Liver (tissue), 9 donors: ENCODE measurements around the gene ST3GAL3. TPM values are rescaled to one million over a fixed set of nuclear protein-coding genes. Genes with fewer than 3 reads are reported as not detected.
A peak's percentile ranks its signal among the peaks of the same experiment; 100 is the strongest.

ENCODE experiments used
- DNase-seq: peaks from one replicate; pipeline ENCODE4 v3.0.0-alpha.2; 2017; ENCODE audit warnings: low spot score
- H3K27ac ChIP-seq, 2 donors: one replicate each; pipeline ENCODE4 v1.7.0; 2013; ENCODE audit warnings: inconsistent platforms in 2 of 2, low read length in 2 of 2, control low read depth in 1 of 2, low read depth in 1 of 2, mild to moderate bottlenecking in 1 of 2
- H3K27me3 ChIP-seq, 4 donors: one replicate each; pipeline versions ENCODE4 v1.6.1 to v1.7.0; 2013; ENCODE audit warnings: low read length in 3 of 4, inconsistent platforms in 1 of 4, mild to moderate bottlenecking in 1 of 4, moderate library complexity in 1 of 4; ENCODE audit not compliant: control insufficient read depth in 4 of 4, insufficient read depth in 4 of 4
- H3K36me3 ChIP-seq, 4 donors: one replicate each; pipeline versions ENCODE4 v1.6.1 to v1.7.0; 2013; ENCODE audit warnings: low read length in 3 of 4, mild to moderate bottlenecking in 3 of 4, low read depth in 1 of 4, moderate library complexity in 1 of 4; ENCODE audit not compliant: control insufficient read depth in 4 of 4, insufficient read depth in 3 of 4
- H3K4me1 ChIP-seq, 4 donors: one replicate each; pipeline versions ENCODE4 v1.6.1 to v1.7.0; 2013; ENCODE audit warnings: low read length in 3 of 4, mild to moderate bottlenecking in 3 of 4, moderate library complexity in 1 of 4; ENCODE audit not compliant: control insufficient read depth in 4 of 4, insufficient read depth in 4 of 4
- H3K4me3 ChIP-seq, 3 donors: one replicate each; pipeline versions ENCODE4 v1.6.1 to v1.7.0; 2013; ENCODE audit warnings: low read length in 3 of 3, control low read depth in 1 of 3, low read depth in 1 of 3, mild to moderate bottlenecking in 1 of 3
- H3K9ac ChIP-seq, 2 donors: one replicate each; pipeline ENCODE4 v1.7.0; 2013; ENCODE audit warnings: low read length in 2 of 2, mild to moderate bottlenecking in 2 of 2, moderate library complexity in 2 of 2, control low read depth in 1 of 2, low read depth in 1 of 2
- H3K9me3 ChIP-seq, 4 donors: one replicate each; pipeline versions ENCODE4 v1.6.1 to v1.7.0; 2013; ENCODE audit warnings: low read length in 3 of 4; ENCODE audit not compliant: control insufficient read depth in 4 of 4
- EGR1 ChIP-seq, 2 donors: IDR thresholded peaks; 2 replicates each; pipeline ENCODE4 v1.6.1; 2016 to 2018; ENCODE audit warnings: antibody characterized with exemption in 2 of 2, low read depth in 2 of 2
- GABPA ChIP-seq, 2 donors: IDR thresholded peaks in 1 of 2; conservative IDR thresholded peaks in 1 of 2; 2 replicates each; pipeline ENCODE4 v1.6.1; 2016; ENCODE audit warnings: antibody characterized with exemption in 2 of 2, mild to moderate bottlenecking in 1 of 2, moderate library complexity in 1 of 2
- HNF4A ChIP-seq, 2 donors: conservative IDR thresholded peaks; 2 replicates each; pipeline ENCODE4 v1.6.1; 2016; ENCODE audit warnings: antibody characterized with exemption in 2 of 2, mild to moderate bottlenecking in 2 of 2
- HNF4G ChIP-seq: IDR thresholded peaks from 2 replicates; pipeline ENCODE4 v1.6.1; 2016; ENCODE audit warnings: antibody characterized with exemption
- JUND ChIP-seq, 2 donors: IDR thresholded peaks; 2 replicates each; pipeline ENCODE4 v1.6.1; 2016; ENCODE audit warnings: antibody characterized with exemption in 2 of 2
- RAD21 ChIP-seq, 2 donors: IDR thresholded peaks; 2 replicates each; pipeline ENCODE4 v1.6.1; 2016; ENCODE audit warnings: antibody characterized with exemption in 2 of 2, mild to moderate bottlenecking in 2 of 2
- RXRA ChIP-seq, 2 donors: IDR thresholded peaks; 2 replicates each; pipeline ENCODE4 v1.6.1; 2017 to 2018; ENCODE audit warnings: antibody characterized with exemption in 2 of 2, mild to moderate bottlenecking in 1 of 2
- TAF1 ChIP-seq: conservative IDR thresholded peaks from 2 replicates; pipeline ENCODE4 v1.6.1; 2016; ENCODE audit warnings: antibody characterized with exemption, mild to moderate bottlenecking
- WGBS: extraction: QIAGEN DNeasy Blood & Tissue Kit; methylation state at CpG from one replicate; pipeline ENCODE4 v1.1.7; 2013; 5-methylcytosine and 5-hydroxymethylcytosine counted together
- polyA plus RNA-seq, 2 donors: library from polyadenylated mRNA; stranded (reverse) in 1 of 2; unstranded in 1 of 2; fragments of 200-250 nt in 1 of 2; fragments of >200 nt in 1 of 2; fragmentation: Nextera tagmentation in 1 of 2; extraction: Ambion mirVana in 1 of 2; gene quantifications; one replicate each; pipeline versions ENCODE4 v1.2.1 to v1.2.3, GENCODE V29; 2013 to 2015
- total RNA-seq, 2 donors: library from RNA; depleted of rRNA; stranded (reverse); fragments of >200 nt; gene quantifications; one replicate each; pipeline ENCODE4 v1.2.3, GENCODE V29; 2014
- TF ChIP-seq, protein P1 (sequence below): IDR thresholded peaks from 2 replicates; pipeline ENCODE4 v1.6.1; 2016; ENCODE audit warnings: antibody characterized with exemption
- TF ChIP-seq, protein P2 (sequence below): IDR thresholded peaks from 2 replicates; pipeline ENCODE4 v1.6.1; 2016; ENCODE audit warnings: antibody characterized with exemption
- donor health status: healthy.
- donor health status: healthy.
- donor health status: healthy.
- donor health status: healthy.
- donor health status: healthy.

ST3GAL3 gene
- total and polyA plus RNA-seq, 4 donors = 4.9 to 11.4 (median 8.1) TPM

DNA sequence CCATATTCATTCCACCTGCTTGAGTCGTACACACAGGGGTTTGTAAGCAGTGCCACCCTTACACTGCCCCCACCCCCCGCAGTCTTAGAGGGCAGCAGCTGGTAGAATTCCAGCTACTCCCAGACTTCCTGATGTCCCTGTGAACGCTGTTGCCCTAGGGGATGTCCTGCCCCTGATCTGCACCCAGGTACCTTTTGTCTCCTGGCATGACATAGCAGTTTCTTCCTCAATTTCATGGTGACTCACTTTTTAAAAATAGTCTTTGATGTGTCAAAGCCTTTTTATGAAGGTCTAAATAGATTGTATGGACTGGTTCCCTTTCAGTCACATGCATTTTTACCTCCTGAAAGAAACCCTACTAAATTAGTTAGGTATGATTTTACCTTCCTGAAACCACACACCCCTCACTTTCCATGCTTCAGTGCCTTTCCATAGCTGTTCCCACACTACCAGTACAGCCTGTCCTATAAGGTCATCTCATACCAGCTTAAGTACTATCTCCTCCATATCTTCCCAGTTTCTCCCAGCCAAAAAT lies 76.4 kb downstream of the ST3GAL3 start:
- 86% methylated on average over 3 of the region's 3 CpGs for WGBS

DNA sequence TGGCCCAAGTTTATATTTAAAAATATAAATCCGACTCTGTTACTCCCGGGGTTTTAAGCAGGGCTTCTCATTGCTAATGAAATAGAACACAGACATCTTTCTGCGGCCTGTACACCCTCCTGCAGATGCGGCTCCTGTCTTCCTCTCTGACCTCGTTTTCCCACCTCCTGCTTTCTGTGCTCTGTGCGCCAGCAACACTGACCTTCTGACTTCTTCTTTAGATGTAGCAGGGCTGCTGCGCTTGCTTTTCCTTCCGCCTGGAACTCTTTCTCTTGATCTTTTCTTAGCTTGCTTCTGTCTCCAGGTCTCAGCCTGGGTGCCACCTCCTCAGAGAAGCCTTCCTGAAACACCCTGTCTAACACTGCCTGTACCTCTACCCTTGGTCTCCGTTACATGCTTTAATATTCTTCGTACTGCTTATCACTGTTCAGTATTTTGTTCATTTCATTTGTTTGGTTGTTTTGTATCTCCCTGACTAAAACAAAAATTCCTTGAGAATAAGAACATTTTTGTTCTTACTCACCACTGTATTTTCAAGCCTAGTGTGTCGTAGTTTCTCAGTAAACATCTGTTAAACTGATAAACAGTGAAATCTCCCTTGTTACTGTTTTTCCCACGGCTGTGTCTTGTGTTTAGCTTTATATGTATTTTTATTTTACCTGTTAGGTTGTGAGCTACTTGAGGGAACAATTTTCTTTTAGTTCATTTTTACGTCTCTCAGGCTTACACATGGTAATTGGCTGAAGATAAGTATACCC lies 79.0 kb downstream of the ST3GAL3 start:
- no peaks in the 10 kb centered on the region for H3K9me3 ChIP-seq
- H3K4me1 ChIP-seq = no peaks in the 10 kb centered on the region
- H3K9ac ChIP-seq = no peak overlapping the region
- H3K27me3 ChIP-seq = no peaks in the 10 kb centered on the region
- TF ChIP-seq RAD21 (IDR thresholded peaks at IDR 0.05) (no peak), HNF4G (no peak), GABPA (IDR thresholded peaks at IDR 0.05 in 1 of 2, conservative IDR thresholded peaks at IDR 0.05 in 1 of 2) (no peak), EGR1 (IDR thresholded peaks at IDR 0.05; ENCODE audit: low read depth in 2 of 2) (no peak), JUND (IDR thresholded peaks at IDR 0.05) (no peak)
- no peaks in the 10 kb centered on the region for H3K36me3 ChIP-seq
- 79% methylated on average over 13 of the region's 13 CpGs for WGBS
- H3K27ac ChIP-seq = no peak overlapping the region
- DNase-seq = no peak
- H3K4me3 ChIP-seq = no peak overlapping the region

More for the DNA sequence above, 76.4 kb downstream of the ST3GAL3 start:
- TF ChIP-seq RXRA (IDR thresholded peaks at IDR 0.05) = no peak
- TF ChIP-seq RAD21 (IDR thresholded peaks at IDR 0.05) = no peak
- H3K4me3 ChIP-seq = no peak overlapping the region
- no peaks in the 10 kb centered on the region for H3K9me3 ChIP-seq
- no peaks in the 10 kb centered on the region for H3K36me3 ChIP-seq
- no peaks in the 10 kb centered on the region for H3K4me1 ChIP-seq
- H3K27me3 ChIP-seq = no peaks in the 10 kb centered on the region
- DNase-seq = no peak
- no peak overlapping the region for H3K27ac ChIP-seq
- H3K9ac ChIP-seq = no peak overlapping the region

DNA sequence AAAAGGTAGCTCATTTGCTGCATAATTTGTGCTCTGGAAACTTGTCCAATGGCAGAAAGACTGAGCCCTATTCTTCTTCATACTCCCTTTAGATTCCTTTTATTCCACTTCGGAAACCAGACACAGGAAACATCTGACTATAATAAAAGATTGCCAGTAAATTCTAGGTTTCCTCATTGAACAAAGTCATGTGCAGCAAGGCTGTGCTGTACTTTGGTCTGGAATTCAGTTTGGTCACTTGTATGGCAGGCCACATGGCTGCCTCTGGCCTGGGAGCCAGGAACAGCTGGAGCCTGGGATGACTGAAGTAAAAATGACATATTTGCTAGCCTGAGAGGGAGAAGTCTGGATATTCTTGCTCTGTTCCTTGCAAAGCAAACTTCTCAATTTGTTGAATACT lies 79.6 kb downstream of the ST3GAL3 start:
- DNase-seq = no peak
- no peak overlapping the region for H3K9ac ChIP-seq
- no peaks in the 10 kb centered on the region for H3K27me3 ChIP-seq
- no peak overlapping the region for H3K4me3 ChIP-seq
- WGBS = 64% methylated on average over 1 of the region's 1 CpG
- H3K27ac ChIP-seq = no peak overlapping the region
- TF ChIP-seq HNF4A (conservative IDR thresholded peaks at IDR 0.05) (peak; percentile 49 to 56), TAF1 (no peak), HNF4G (no peak), RAD21 (IDR thresholded peaks at IDR 0.05) (no peak)
- TF ChIP-seq, protein P1, sequence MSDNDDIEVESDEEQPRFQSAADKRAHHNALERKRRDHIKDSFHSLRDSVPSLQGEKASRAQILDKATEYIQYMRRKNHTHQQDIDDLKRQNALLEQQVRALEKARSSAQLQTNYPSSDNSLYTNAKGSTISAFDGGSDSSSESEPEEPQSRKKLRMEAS = peak; percentile 54
- TF ChIP-seq, protein P2, sequence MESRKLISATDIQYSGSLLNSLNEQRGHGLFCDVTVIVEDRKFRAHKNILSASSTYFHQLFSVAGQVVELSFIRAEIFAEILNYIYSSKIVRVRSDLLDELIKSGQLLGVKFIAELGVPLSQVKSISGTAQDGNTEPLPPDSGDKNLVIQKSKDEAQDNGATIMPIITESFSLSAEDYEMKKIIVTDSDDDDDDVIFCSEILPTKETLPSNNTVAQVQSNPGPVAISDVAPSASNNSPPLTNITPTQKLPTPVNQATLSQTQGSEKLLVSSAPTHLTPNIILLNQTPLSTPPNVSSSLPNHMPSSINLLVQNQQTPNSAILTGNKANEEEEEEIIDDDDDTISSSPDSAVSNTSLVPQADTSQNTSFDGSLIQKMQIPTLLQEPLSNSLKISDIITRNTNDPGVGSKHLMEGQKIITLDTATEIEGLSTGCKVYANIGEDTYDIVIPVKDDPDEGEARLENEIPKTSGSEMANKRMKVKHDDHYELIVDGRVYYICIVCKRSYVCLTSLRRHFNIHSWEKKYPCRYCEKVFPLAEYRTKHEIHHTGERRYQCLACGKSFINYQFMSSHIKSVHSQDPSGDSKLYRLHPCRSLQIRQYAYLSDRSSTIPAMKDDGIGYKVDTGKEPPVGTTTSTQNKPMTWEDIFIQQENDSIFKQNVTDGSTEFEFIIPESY = no peak
- H3K9me3 ChIP-seq = no peaks in the 10 kb centered on the region
- no peaks in the 10 kb centered on the region for H3K36me3 ChIP-seq
- no peaks in the 10 kb centered on the region for H3K4me1 ChIP-seq
